Measurements from ENCODE around the gene ADCY4. TPM values are rescaled to one million over a fixed set of nuclear protein-coding genes. Genes with fewer than 3 reads are reported as not detected.

Gene ADCY4
- total and polyA plus RNA-seq, 2 of the 8 experiments (the other 6 are each of a cell fraction or from before 2014, with no cell fraction given) = 0.27 to 0.35 TPM

GRCh38 chr14:24277606-24278321 lies 57.1 kb downstream of the ADCY4 start:
- Histone ChIP-seq H4K91ac (replicated peaks; ENCODE audit: insufficient read length, low read length) (no peak overlapping the region), H3K79me2 (ENCODE audit: control insufficient read depth in 1 of 2, insufficient read depth in 2 of 2, low read length in 2 of 2) (no peaks in the 10 kb centered on the region), H4K5ac (ENCODE audit: insufficient read length, low read depth, low read length) (no peak overlapping the region), H3K4ac (replicated peaks; ENCODE audit: insufficient read length, low read depth, low read length) (no peak overlapping the region), H2BK5ac (ENCODE audit: low read depth, low read length) (no peak overlapping the region), H2BK15ac (ENCODE audit: low read length) (no peak overlapping the region), H2AFZ (ENCODE audit: low read length) (no peak overlapping the region), H3K4me2 (ENCODE audit: insufficient read depth in 1 of 2, low read depth in 2 of 2, low read length in 2 of 2) (no peak overlapping the region), H4K8ac (ENCODE audit: extremely low read depth, insufficient read depth, low read length) (no peak overlapping the region; the same call in 1 of the 2 replicates), H3K79me1 (ENCODE audit: low read depth, low read length) (no peaks in the 10 kb centered on the region), H3K27ac (ENCODE audit: low read depth, low read length) (no peak overlapping the region), H3K18ac (ENCODE audit: extremely low read depth, low read length) (no peak overlapping the region), H4K20me1 (replicated peaks in 1 of 2; ENCODE audit: control insufficient read depth in 1 of 2, insufficient read depth in 2 of 2, low read length in 2 of 2) (peaks cover 0 to 3% of the 10 kb centered on the region in 2 experiments), H2BK20ac (ENCODE audit: low read length) (no peak overlapping the region), H3K14ac (ENCODE audit: insufficient read length) (no peak overlapping the region), H3K9ac (replicated peaks in 1 of 4; ENCODE audit: extremely low read depth in 1 of 4, low read depth in 3 of 4, low read length in 3 of 4) (no peak overlapping the region), H2BK12ac (ENCODE audit: low read depth, low read length) (no peak overlapping the region), H3K4me3 (ENCODE audit: extremely low read depth in 1 of 4, insufficient read depth in 2 of 4, low read depth in 3 of 4, low read length in 4 of 4) (no peak overlapping the region), H3K36me3 (ENCODE audit: control insufficient read depth in 2 of 4, insufficient read depth in 4 of 4, low read length in 3 of 4) (no peaks in the 10 kb centered on the region), H2AK5ac (ENCODE audit: low read depth, low read length) (no peak overlapping the region), H3K56ac (replicated peaks; ENCODE audit: insufficient read length, low read depth, low read length) (no peak overlapping the region), H3K4me1 (replicated peaks in 1 of 4; ENCODE audit: control insufficient read depth in 3 of 4, insufficient read depth in 4 of 4, low read length in 3 of 4) (no peaks in the 10 kb centered on the region), H2BK120ac (replicated peaks; ENCODE audit: low read depth, low read length) (no peak overlapping the region), H3K23me2 (ENCODE audit: low read depth, low read length) (no peaks in the 10 kb centered on the region), H3K23ac (ENCODE audit: insufficient read length) (no peak overlapping the region), H3K27me3 (replicated peaks in 1 of 4; ENCODE audit: control insufficient read depth in 3 of 4, extremely low read depth in 1 of 4, insufficient read depth in 3 of 4, low read length in 3 of 4) (no peaks in the 10 kb centered on the region), H3K9me3 (ENCODE audit: insufficient read depth in 2 of 2, low read depth in 1 of 2, low read length in 1 of 2) (no peaks in the 10 kb centered on the region)
- DNase-seq (ENCODE audit: low read depth in 1 of 2, low spot score in 2 of 2) (no peak), FAIRE-seq (no peak)
- TF ChIP-seq NANOG (IDR thresholded peaks at IDR 0.05; ENCODE audit: insufficient read depth, low read depth, low read length, poor library complexity, severe bottlenecking) (no peak), YY1 (IDR thresholded peaks at IDR 0.05; ENCODE audit: low read depth, low read length) (no peak), CEBPB (IDR thresholded peaks at IDR 0.05; ENCODE audit: low read depth, low read length) (no peak), POLR2A (IDR thresholded peaks at IDR 0.05; ENCODE audit: control extremely low read depth in 1 of 2, low read depth in 2 of 2, low read length in 2 of 2) (no peak)
- ChIA-PET CTCF (ENCODE audit: partially characterized antibody) (interaction anchor here (0.9 to 11.5 kb wide), 9 partner anchors 12 to 52 kb away, joined by 3 to 137 read pairs (median 3); partner anchors contain the start of genes DHRS1, NOP9 and TINF2), POLR2A (ENCODE audit: partially characterized antibody) (interaction anchor here (0.5 to 2.3 kb wide), 5 partner anchors 12 to 65 kb away, joined by 3 to 9 read pairs (median 3); no protein-coding TSS in a partner anchor)
- 87% methylated on average over 11 of the region's 11 CpGs; no CpG with 5 or more reads in 1 of the 2 experiments for WGBS, 2 experiments (ENCODE audit: extremely low coverage in 1 of 2, insufficient coverage in 1 of 2, insufficient read length in 1 of 2, insufficient replicate concordance in 2 of 2, low coverage in 1 of 2, low lambda C conversion rate in 2 of 2, missing lambda C conversion rate in 1 of 2)
